ENCODE measurements around the gene TPX2. TPM values are rescaled to one million over a fixed set of nuclear protein-coding genes. Genes with fewer than 3 reads are reported as not detected.

The TPX2 gene
- total RNA-seq, 2 experiments from 2014 or later, result 112 to 113 TPM

- no peak overlapping the region for H3K27ac Mint-ChIP-seq
- DNase-seq, result no peak
- intact Hi-C loops (cut with micrococcal nuclease), result no loop called here
- TF ChIP-seq CTCF (IDR thresholded peaks at IDR 0.05), result no peak
- no peak for ATAC-seq
- H3K4me3 Mint-ChIP-seq, result no peak overlapping the region
- ChIA-PET CTCF (interaction anchor here (1.3 to 2.3 kb wide), 2 partner anchors 8 to 9 kb away, joined by 4 to 8 read pairs; no protein-coding TSS in a partner anchor), POLR2A (no interaction called here)
- H3K4me1 Mint-ChIP-seq (ENCODE audit: low read depth), result no peaks in the 10 kb centered on the region
- no peaks in the 10 kb centered on the region for H3K9me3 Mint-ChIP-seq
- no peaks in the 10 kb centered on the region for H3K27me3 Mint-ChIP-seq
- H3K36me3 Mint-ChIP-seq (ENCODE audit: low read depth), result no peaks in the 10 kb centered on the region
Observed at GRCh38 chr20:31843288-31843687, 104.2 kb downstream of the TPX2 start.

DNA sequence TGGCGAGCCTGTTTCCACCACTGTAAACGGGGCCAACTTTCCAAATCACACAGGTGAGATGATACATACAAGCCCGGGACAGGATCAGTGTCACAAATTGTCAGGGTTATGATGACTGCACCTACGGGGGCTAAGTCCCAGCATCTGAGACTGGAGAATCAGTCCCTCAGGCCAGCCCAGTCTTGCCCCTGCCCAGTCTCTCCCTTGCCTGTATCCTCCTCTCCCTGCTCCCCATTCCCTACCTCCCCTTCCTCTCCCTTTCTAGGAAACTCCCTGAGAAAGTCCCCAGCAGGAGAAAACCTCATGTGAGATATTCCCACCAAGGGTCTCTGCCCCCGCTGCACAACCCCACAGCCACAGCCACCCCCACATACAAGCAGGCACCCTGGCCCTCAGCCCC is 104.8 kb downstream of the TPX2 start:
- DNase-seq, result no peak
- no peaks in the 10 kb centered on the region for H3K9me3 Mint-ChIP-seq
- no peak overlapping the region for H3K27ac Mint-ChIP-seq
- intact Hi-C loops (cut with micrococcal nuclease), result no loop called here
- no peaks in the 10 kb centered on the region for H3K36me3 Mint-ChIP-seq (ENCODE audit: low read depth)
- no peak for ATAC-seq
- H3K4me1 Mint-ChIP-seq (ENCODE audit: low read depth), result no peaks in the 10 kb centered on the region
- ChIA-PET CTCF (interaction anchor here (1.3 to 2.3 kb wide), 2 partner anchors 8 to 9 kb away, joined by 4 to 8 read pairs; no protein-coding TSS in a partner anchor), POLR2A (no interaction called here)
- no peak overlapping the region for H3K4me3 Mint-ChIP-seq
- H3K27me3 Mint-ChIP-seq, result peaks cover 2% of the 10 kb centered on the region
- TF ChIP-seq CTCF (IDR thresholded peaks at IDR 0.05), result no peak

DNA sequence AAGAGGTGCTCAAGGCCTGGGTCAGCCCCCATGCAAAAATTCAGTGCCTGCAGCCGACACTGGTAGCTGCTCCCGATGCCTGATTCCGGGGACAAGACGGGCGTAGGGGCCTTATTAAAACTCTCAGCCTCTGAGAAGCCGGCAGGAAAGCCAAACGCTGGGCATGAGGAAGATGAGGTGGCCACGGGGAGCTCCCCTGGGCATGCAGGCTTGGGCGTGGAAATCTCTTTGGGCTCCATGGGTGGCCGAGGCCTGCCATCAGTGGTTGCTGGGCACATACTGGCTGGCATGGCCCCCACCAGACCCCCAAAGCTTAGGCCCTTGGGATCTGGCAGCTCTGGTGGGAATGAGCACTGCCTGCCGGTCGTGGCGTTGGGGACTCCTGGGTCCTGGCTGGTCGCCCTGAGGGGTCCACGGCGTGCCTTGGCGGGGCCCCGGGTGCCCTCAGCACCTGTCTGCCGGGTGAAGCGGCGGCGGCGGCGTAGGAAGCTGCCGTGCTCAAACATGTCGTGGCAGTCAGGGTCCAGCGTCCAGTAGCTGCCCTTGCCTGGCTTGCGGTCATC is 105.7 kb downstream of the TPX2 start:
- Mint-ChIP-seq H3K4me3 (no peak overlapping the region), H3K36me3 (ENCODE audit: low read depth) (no peaks in the 10 kb centered on the region), H3K4me1 (ENCODE audit: low read depth) (no peaks in the 10 kb centered on the region), H3K27ac (no peak overlapping the region), H3K27me3 (peaks cover 6% of the 10 kb centered on the region), H3K9me3 (no peaks in the 10 kb centered on the region)
- TF ChIP-seq CTCF (IDR thresholded peaks at IDR 0.05), result no peak
- intact Hi-C loops (cut with micrococcal nuclease), result no loop called here
- POLR2A ChIA-PET, result interaction anchor here (0.6 kb wide), 1 partner anchor 81 kb away, joined by 3 read pairs; no protein-coding TSS in a partner anchor
- DNase-seq (no peak), ATAC-seq (no peak)
- CTCF ChIA-PET, result interaction anchor here (1.0 to 4.5 kb wide), 8 partner anchors 8 to 187 kb away, joined by 3 to 51 read pairs (median 3); partner anchors contain the start of gene PDRG1

DNA sequence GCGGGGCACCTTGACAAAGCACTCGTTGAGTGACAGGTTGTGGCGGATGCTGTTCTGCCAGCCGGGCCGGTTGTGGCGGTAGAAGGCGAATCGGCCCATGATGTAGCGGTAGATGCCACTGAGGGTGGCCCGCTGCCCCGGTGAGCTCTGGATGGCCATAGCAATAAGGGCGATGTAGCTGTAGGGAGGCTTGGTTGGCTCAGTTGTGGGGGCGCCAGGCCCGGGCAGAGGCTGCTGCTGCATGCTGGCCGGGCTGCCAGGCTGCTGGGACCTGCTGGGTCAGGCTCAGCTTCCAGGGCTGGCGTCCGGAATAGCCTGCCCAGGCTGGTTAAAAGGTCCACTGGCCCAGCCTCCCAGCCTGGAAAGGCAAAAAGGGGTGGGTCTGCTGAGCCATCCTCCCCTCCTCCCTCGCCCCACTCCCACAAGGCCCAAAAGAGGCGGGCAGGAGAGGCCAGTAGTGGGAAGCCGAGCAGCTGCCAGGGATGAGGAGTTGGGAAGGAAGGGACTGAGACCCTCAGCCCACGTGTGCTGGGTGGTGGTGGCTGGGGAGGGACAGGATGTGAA is 106.3 kb downstream of the TPX2 start, which contains the start of gene FOXS1:
FOXS1 (minus strand) TSS at position 305 of the 564 bp plus-strand sequence; CDS start at position 243, 62 bp downstream.
- Mint-ChIP-seq H3K36me3 (ENCODE audit: low read depth) (no peaks in the 10 kb centered on the region), H3K4me3 (no peak within 1 kb of the TSS), H3K27ac (no peak within 1 kb of the TSS), H3K9me3 (no peaks in the 10 kb centered on the region), H3K4me1 (ENCODE audit: low read depth) (no peaks in the 10 kb centered on the region), H3K27me3 (peaks cover 9% of the 10 kb centered on the region)
- intact Hi-C loops (cut with micrococcal nuclease), result no loop called here
- CTCF ChIA-PET, result interaction anchor here (1.0 to 4.5 kb wide), 8 partner anchors 8 to 187 kb away, joined by 3 to 51 read pairs (median 3); partner anchors contain the start of gene PDRG1
- no peak for ATAC-seq
- no peak for TF ChIP-seq CTCF (IDR thresholded peaks at IDR 0.05)
- POLR2A ChIA-PET, result interaction anchor here (0.6 kb wide), 1 partner anchor 82 kb away, joined by 3 read pairs; no protein-coding TSS in a partner anchor
- no peak for DNase-seq

GRCh38 chr20:31846793-31847138 is 107.7 kb downstream of the TPX2 start:
- ATAC-seq (no peak), DNase-seq (no peak)
- no peaks in the 10 kb centered on the region for H3K36me3 Mint-ChIP-seq (ENCODE audit: low read depth)
- H3K27me3 Mint-ChIP-seq, result peaks cover 19% of the 10 kb centered on the region
- H3K27ac Mint-ChIP-seq, result no peak overlapping the region
- CTCF ChIA-PET, result interaction anchor here (0.9 to 4.5 kb wide), 34 partner anchors 9 to 273 kb away, joined by 3 to 51 read pairs (median 6); partner anchors contain the start of gene PDRG1
- POLR2A ChIA-PET, result no interaction called here
- no peak overlapping the region for H3K4me3 Mint-ChIP-seq
- no peaks in the 10 kb centered on the region for H3K9me3 Mint-ChIP-seq
- no peaks in the 10 kb centered on the region for H3K4me1 Mint-ChIP-seq (ENCODE audit: low read depth)
- no peak for TF ChIP-seq CTCF (IDR thresholded peaks at IDR 0.05)
- intact Hi-C loops (cut with micrococcal nuclease), result no loop called here
